Gastrocnemius medialis (tissue), 4 donors: ENCODE data around the gene SLC22A17.

ENCODE experiments used
- POLR2A ChIP-seq, 2 donors: fragments of 450-650 bp; IDR thresholded peaks; one replicate each; pipeline ENCODE4 v1.6.1; 2017; ENCODE audit warnings: antibody characterized with exemption in 2 of 2, mild to moderate bottlenecking in 2 of 2, moderate library complexity in 2 of 2
- TF ChIP-seq, protein P1 (sequence below), 5 experiments: fragments of 450-650 bp in 3 of 5; fragments of 200-600 bp in 2 of 5; sonication (generic) in 2 of 5; IDR thresholded peaks in 4 of 5; conservative IDR thresholded peaks in 1 of 5; 1 replicate in 4 of 5; 2 replicates in 1 of 5; pipeline ENCODE4 v1.5.1; 2016 to 2019; ENCODE audit warnings: antibody characterized with exemption in 5 of 5, mild to moderate bottlenecking in 3 of 5, moderate library complexity in 3 of 5

DNA sequence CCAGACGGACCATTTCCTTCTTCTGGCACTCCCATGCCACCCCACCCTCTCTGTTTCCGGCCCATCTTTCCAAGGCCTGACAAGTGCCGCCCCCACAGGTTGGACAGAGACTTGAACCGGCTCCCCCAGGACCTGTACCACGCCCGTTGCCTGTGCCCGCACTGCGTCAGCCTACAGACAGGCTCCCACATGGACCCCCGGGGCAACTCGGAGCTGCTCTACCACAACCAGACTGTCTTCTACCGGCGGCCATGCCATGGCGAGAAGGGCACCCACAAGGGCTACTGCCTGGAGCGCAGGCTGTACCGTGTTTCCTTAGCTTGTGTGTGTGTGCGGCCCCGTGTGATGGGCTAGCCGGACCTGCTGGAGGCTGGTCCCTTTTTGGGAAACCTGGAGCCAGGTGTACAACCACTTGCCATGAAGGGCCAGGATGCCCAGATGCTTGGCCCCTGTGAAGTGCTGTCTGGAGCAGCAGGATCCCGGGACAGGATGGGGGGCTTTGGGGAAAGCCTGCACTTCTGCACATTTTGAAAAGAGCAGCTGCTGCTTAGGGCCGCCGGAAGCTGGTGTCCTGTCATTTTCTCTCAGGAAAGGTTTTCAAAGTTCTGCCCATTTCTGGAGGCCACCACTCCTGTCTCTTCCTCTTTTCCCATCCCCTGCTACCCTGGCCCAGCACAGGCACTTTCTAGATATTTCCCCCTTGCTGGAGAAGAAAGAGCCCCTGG, 23.0 kb upstream of the SLC22A17 start:
- TF ChIP-seq, protein P1, sequence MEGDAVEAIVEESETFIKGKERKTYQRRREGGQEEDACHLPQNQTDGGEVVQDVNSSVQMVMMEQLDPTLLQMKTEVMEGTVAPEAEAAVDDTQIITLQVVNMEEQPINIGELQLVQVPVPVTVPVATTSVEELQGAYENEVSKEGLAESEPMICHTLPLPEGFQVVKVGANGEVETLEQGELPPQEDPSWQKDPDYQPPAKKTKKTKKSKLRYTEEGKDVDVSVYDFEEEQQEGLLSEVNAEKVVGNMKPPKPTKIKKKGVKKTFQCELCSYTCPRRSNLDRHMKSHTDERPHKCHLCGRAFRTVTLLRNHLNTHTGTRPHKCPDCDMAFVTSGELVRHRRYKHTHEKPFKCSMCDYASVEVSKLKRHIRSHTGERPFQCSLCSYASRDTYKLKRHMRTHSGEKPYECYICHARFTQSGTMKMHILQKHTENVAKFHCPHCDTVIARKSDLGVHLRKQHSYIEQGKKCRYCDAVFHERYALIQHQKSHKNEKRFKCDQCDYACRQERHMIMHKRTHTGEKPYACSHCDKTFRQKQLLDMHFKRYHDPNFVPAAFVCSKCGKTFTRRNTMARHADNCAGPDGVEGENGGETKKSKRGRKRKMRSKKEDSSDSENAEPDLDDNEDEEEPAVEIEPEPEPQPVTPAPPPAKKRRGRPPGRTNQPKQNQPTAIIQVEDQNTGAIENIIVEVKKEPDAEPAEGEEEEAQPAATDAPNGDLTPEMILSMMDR (IDR thresholded peaks at IDR 0.05 in 4 of 5, conservative IDR thresholded peaks at IDR 0.05 in 1 of 5) = no peak
- TF ChIP-seq POLR2A (IDR thresholded peaks at IDR 0.05) = no peak
